HEK293 (cell line): ENCODE measurements around the gene KANSL1L.

ENCODE experiments used
- CTCF ChIA-PET: fragments of 350-600 bp; formaldehyde crosslinking; extraction: SDS; loops from one replicate; lab custom pipeline; 2021; ENCODE audit warnings: antibody characterized with exemption; lab: Yijun Ruan, JAX
- POLR2A ChIA-PET: fragments of 300-600 bp; formaldehyde crosslinking; extraction: SDS; loops from one replicate; lab custom pipeline; 2020; ENCODE audit warnings: antibody characterized with exemption, inconsistent platforms; lab: Yijun Ruan, JAX
- H3K27ac ChIP-seq: fragments of 200-500 bp; sonication (Bioruptor generic); 2 replicates; pipeline ENCODE4 v1.5.1; 2014; ENCODE audit warnings: low read depth, low read length, control low read depth, inconsistent platforms; ENCODE audit errors: extremely low read depth
- H3K36me3 ChIP-seq, 2 experiments: fragments of 200-500 bp in 1 of 2; sonication (Bioruptor generic) in 1 of 2; 1 replicate in 1 of 2; 2 replicates in 1 of 2; pipeline ENCODE4 v1.5.1; 2014 to 2017; ENCODE audit warnings: inconsistent platforms in 2 of 2, low read length in 2 of 2; ENCODE audit not compliant: control insufficient read depth in 2 of 2, insufficient read depth in 1 of 2
- H3K4me1 ChIP-seq: fragments of 200-500 bp; sonication (Bioruptor generic); 2 replicates; pipeline ENCODE4 v1.5.1; 2014; ENCODE audit warnings: mild to moderate bottlenecking, low read length, inconsistent platforms; ENCODE audit not compliant: control insufficient read depth, insufficient read depth
- H3K4me3 ChIP-seq: 2 replicates; pipeline ENCODE4 v1.5.1; 2011; ENCODE audit warnings: low read depth, mild to moderate bottlenecking, control low read depth, low read length, moderate library complexity
- H3K9me3 ChIP-seq: fragments of 200-500 bp; sonication (Bioruptor generic); 2 replicates; pipeline ENCODE4 v1.5.1; 2014; ENCODE audit warnings: low read depth, low read length, inconsistent platforms; ENCODE audit not compliant: control insufficient read depth, insufficient read depth
- CTCF ChIP-seq: fragments of 450-650 bp; formaldehyde crosslinking; IDR thresholded peaks from 2 replicates; pipeline ENCODE4 v1.5.1; 2016; ENCODE audit warnings: missing biosample characterization, missing genetic modification characterization
- HOXA7 ChIP-seq: sonication (generic); formaldehyde crosslinking; IDR thresholded peaks from 2 replicates; pipeline ENCODE4 v1.8.1; 2022; ENCODE audit warnings: missing genetic modification reagents, borderline replicate concordance
- KLF16 ChIP-seq: fragments of 450-650 bp; formaldehyde crosslinking; IDR thresholded peaks from 2 replicates; pipeline ENCODE4 v1.5.1; 2017; ENCODE audit warnings: missing biosample characterization, missing genetic modification characterization
- KLF17 ChIP-seq: fragments of 450-650 bp; formaldehyde crosslinking; IDR thresholded peaks from 2 replicates; pipeline ENCODE4 v1.5.1; 2016; ENCODE audit warnings: missing biosample characterization, missing genetic modification characterization
- OSR2 ChIP-seq: fragments of 450-650 bp; formaldehyde crosslinking; IDR thresholded peaks from 2 replicates; pipeline ENCODE4 v1.5.1; 2016; ENCODE audit warnings: missing biosample characterization, missing genetic modification characterization
- OVOL3 ChIP-seq: fragments of 450-650 bp; formaldehyde crosslinking; IDR thresholded peaks from 2 replicates; pipeline ENCODE4 v1.5.1; 2016; ENCODE audit warnings: missing biosample characterization, missing genetic modification characterization
- REPIN1 ChIP-seq: fragments of 450-650 bp; formaldehyde crosslinking; IDR thresholded peaks from 2 replicates; pipeline ENCODE4 v1.5.1; 2017; ENCODE audit warnings: missing biosample characterization, missing genetic modification characterization, low read depth
- ZBTB10 ChIP-seq: fragments of 450-650 bp; formaldehyde crosslinking; IDR thresholded peaks from 2 replicates; pipeline ENCODE4 v1.5.1; 2016; ENCODE audit warnings: missing biosample characterization, missing genetic modification characterization
- ZEB2 ChIP-seq: fragments of 450-650 bp; formaldehyde crosslinking; IDR thresholded peaks from 2 replicates; pipeline ENCODE4 v1.5.1; 2016; ENCODE audit warnings: missing biosample characterization, missing genetic modification characterization
- ZNF140 ChIP-seq: fragments of 450-650 bp; formaldehyde crosslinking; IDR thresholded peaks from 2 replicates; pipeline ENCODE4 v1.5.1; 2016; ENCODE audit warnings: missing biosample characterization, missing genetic modification characterization
- ZNF184 ChIP-seq: fragments of 450-650 bp; IDR thresholded peaks from 2 replicates; pipeline ENCODE4 v1.5.1; 2018; ENCODE audit warnings: missing biosample characterization, mild to moderate bottlenecking, missing genetic modification characterization
- ZNF19 ChIP-seq: fragments of 450-650 bp; formaldehyde crosslinking; IDR thresholded peaks from 2 replicates; pipeline ENCODE4; 2016; ENCODE audit warnings: missing biosample characterization, missing genetic modification characterization, low read depth
- ZNF350 ChIP-seq: fragments of 450-650 bp; formaldehyde crosslinking; IDR thresholded peaks from 2 replicates; pipeline ENCODE4 v1.5.0; 2017; ENCODE audit warnings: missing biosample characterization, mild to moderate bottlenecking, missing genetic modification characterization
- ZNF433 ChIP-seq: fragments of 450-650 bp; formaldehyde crosslinking; IDR thresholded peaks from 2 replicates; pipeline ENCODE4 v1.5.1; 2016; ENCODE audit warnings: missing biosample characterization, missing genetic modification characterization, low read depth
- ZNF488 ChIP-seq: fragments of 450-650 bp; formaldehyde crosslinking; IDR thresholded peaks from 2 replicates; pipeline ENCODE4 v1.5.1; 2016; ENCODE audit warnings: missing biosample characterization, missing genetic modification characterization
- ZNF529 ChIP-seq: fragments of 450-650 bp; formaldehyde crosslinking; IDR thresholded peaks from 2 replicates; pipeline ENCODE4 v1.5.1; 2017; ENCODE audit warnings: missing genetic modification characterization, missing biosample characterization; ENCODE audit not compliant: insufficient replicate concordance
- ZNF560 ChIP-seq: fragments of 450-650 bp; formaldehyde crosslinking; IDR thresholded peaks from 2 replicates; pipeline ENCODE4 v1.5.1; 2017; ENCODE audit warnings: missing biosample characterization, missing genetic modification characterization, borderline replicate concordance
- ZNF610 ChIP-seq: fragments of 450-650 bp; formaldehyde crosslinking; IDR thresholded peaks from 2 replicates; pipeline ENCODE4 v1.5.1; 2016; ENCODE audit warnings: missing biosample characterization, missing genetic modification characterization, borderline replicate concordance
- ZNF658 ChIP-seq: fragments of 450-650 bp; formaldehyde crosslinking; IDR thresholded peaks from 2 replicates; pipeline ENCODE4; 2016; ENCODE audit warnings: missing biosample characterization, missing genetic modification characterization
- ZNF776 ChIP-seq: fragments of 450-650 bp; formaldehyde crosslinking; IDR thresholded peaks from 2 replicates; pipeline ENCODE4 v1.5.0; 2017; ENCODE audit warnings: missing biosample characterization, missing genetic modification characterization, borderline replicate concordance
- ZSCAN18 ChIP-seq: fragments of 450-650 bp; formaldehyde crosslinking; IDR thresholded peaks from 2 replicates; pipeline ENCODE4 v1.5.1; 2016; ENCODE audit warnings: missing biosample characterization, missing genetic modification characterization
- ZXDB ChIP-seq: fragments of 450-650 bp; formaldehyde crosslinking; IDR thresholded peaks from 2 replicates; pipeline ENCODE4 v1.5.1; 2016; ENCODE audit warnings: missing biosample characterization, missing genetic modification characterization

Gene KANSL1L

GRCh38 chr2:210000464-210001324 lies 170.5 kb downstream of the KANSL1L start:
- H3K27ac ChIP-seq = no peak overlapping the region
- CTCF ChIA-PET = no interaction called here
- H3K4me1 ChIP-seq = peaks cover 9% of the 10 kb centered on the region; the same call in 1 of the 2 replicates
- peaks cover 0 to 17% of the 10 kb centered on the region in 2 experiments; a peak in 1 of 3 replicates for H3K36me3 ChIP-seq
- POLR2A ChIA-PET = no interaction called here
- TF ChIP-seq ZNF184 (tag by site-specific recombination) (no peak), KLF17 (no peak), ZNF658 (tag by site-specific recombination) (no peak), ZNF610 (tag by site-specific recombination) (no peak), CTCF (0 out of 2 replicates have a peak, but pooled peaks have one; percentile 10)
- no peak overlapping the region for H3K4me3 ChIP-seq
- no peaks in the 10 kb centered on the region for H3K9me3 ChIP-seq

- CTCF ChIA-PET = interaction anchor here (0.6 to 1.2 kb wide), 3 partner anchors 21 to 62 kb away, joined by 3 to 5 read pairs (median 3); no protein-coding TSS in a partner anchor
- no peak for TF ChIP-seq ZNF350 (tag by site-specific recombination)
- no peak for TF ChIP-seq ZBTB10
- no peak for TF ChIP-seq ZNF776 (tag by site-specific recombination)
- TF ChIP-seq REPIN1 (tag by site-specific recombination) = no peak
- TF ChIP-seq ZXDB = no peak
- Histone ChIP-seq H3K27ac (no peak overlapping the region), H3K4me1 (peaks cover 3% of the 10 kb centered on the region; the same call in 1 of the 2 replicates), H3K36me3 (no peaks in the 10 kb centered on the region), H3K4me3 (no peak overlapping the region), H3K9me3 (no peaks in the 10 kb centered on the region)
- POLR2A ChIA-PET = no interaction called here
Observed at GRCh38 chr2:209998596-209998995, 172.6 kb downstream of the KANSL1L start.

GRCh38 chr2:209993968-209994367 lies 177.2 kb downstream of the KANSL1L start:
- H3K4me1 ChIP-seq = no peaks in the 10 kb centered on the region
- H3K9me3 ChIP-seq = no peaks in the 10 kb centered on the region
- no peaks in the 10 kb centered on the region for H3K36me3 ChIP-seq
- H3K4me3 ChIP-seq = no peak overlapping the region
- CTCF ChIA-PET = interaction anchor here (1.3 to 2.7 kb wide), 2 partner anchors 202 kb away, joined by 5 to 16 read pairs; no protein-coding TSS in a partner anchor
- no peak overlapping the region for H3K27ac ChIP-seq
- POLR2A ChIA-PET = no interaction called here
- no peak for TF ChIP-seq OSR2 (tag by site-specific recombination)
- TF ChIP-seq ZEB2 (tag by site-specific recombination) = no peak
- no peak for TF ChIP-seq ZNF776 (tag by site-specific recombination)
- no peak for TF ChIP-seq HOXA7 (CRISPR knock-in tag)
- no peak for TF ChIP-seq KLF16 (tag by site-specific recombination)
- TF ChIP-seq ZNF488 (tag by site-specific recombination) = no peak
- no peak for TF ChIP-seq ZNF529 (tag by site-specific recombination)
- TF ChIP-seq ZNF560 (tag by site-specific recombination) = no peak
- no peak for TF ChIP-seq ZNF140 (tag by site-specific recombination)
- TF ChIP-seq ZNF433 = no peak
- TF ChIP-seq OVOL3 (tag by site-specific recombination) = no peak
- no peak for TF ChIP-seq ZNF19 (tag by site-specific recombination)
- no peak for TF ChIP-seq ZSCAN18 (tag by site-specific recombination)
